ENCODE data around the gene AHRR. TPM values are rescaled to one million over a fixed set of nuclear protein-coding genes. Genes with fewer than 3 reads are reported as not detected.
A peak's percentile ranks its signal among the peaks of the same experiment; 100 is the strongest.

AHRR gene
- total RNA-seq, 1 experiment from 2014 or later, result 2.2 TPM

- H2BK5ac ChIP-seq (ENCODE audit: insufficient read length, low read length), result no peak overlapping the region
- Mint-ChIP-seq H3K27ac (peak overlapping the region in 1 of 3 experiments; percentile 80; a peak in 2 of 7 replicates), H3K4me1 (peaks cover 17 to 29% of the 10 kb centered on the region in 2 experiments), H3K36me3 (ENCODE audit: insufficient read depth in 1 of 3, low read depth in 3 of 3) (no peaks in the 10 kb centered on the region), H3K4me3 (no peak overlapping the region), H3K27me3 (ENCODE audit: low read depth) (peaks cover 5% of the 10 kb centered on the region), H3K9me3 (no peaks in the 10 kb centered on the region)
- no peaks in the 10 kb centered on the region for H3K9me3 ChIP-seq (ENCODE audit: control insufficient read depth, low read depth, low read length)
- peaks cover 4% of the 10 kb centered on the region for H4K20me1 ChIP-seq (ENCODE audit: control insufficient read depth, insufficient read depth, insufficient read length)
- no peak for DNase-seq
- H3K4me2 ChIP-seq (ENCODE audit: insufficient read depth, insufficient read length, low read length), result no peak overlapping the region
- no peak overlapping the region for H3K27ac ChIP-seq (ENCODE audit: insufficient read length, low read depth, low read length)
- H2BK20ac ChIP-seq (ENCODE audit: low read depth, low read length, poor library complexity, severe bottlenecking), result no peak overlapping the region
- H3K18ac ChIP-seq (ENCODE audit: insufficient read length, low read depth, low read length), result no peak overlapping the region
- no peak overlapping the region for H3K4ac ChIP-seq (ENCODE audit: low read depth, low read length)
- no peak overlapping the region for H4K5ac ChIP-seq (ENCODE audit: insufficient read length, low read depth, low read length)
- no peak overlapping the region for H2BK120ac ChIP-seq (ENCODE audit: low read depth, low read length, poor library complexity, severe bottlenecking)
- H3T11ph ChIP-seq (ENCODE audit: low read length), result no peak overlapping the region
- H3K56ac ChIP-seq (ENCODE audit: insufficient read length, low read depth, low read length), result no peak overlapping the region
- H3K14ac ChIP-seq (ENCODE audit: insufficient read depth, low read length), result no peak overlapping the region; the same call in 1 of the 2 replicates
- no peak overlapping the region for H4K91ac ChIP-seq (ENCODE audit: insufficient read length, low read depth, low read length)
- H3K79me1 ChIP-seq (ENCODE audit: insufficient read depth, low read depth, low read length, poor library complexity, severe bottlenecking), result no peaks in the 10 kb centered on the region
- no peaks in the 10 kb centered on the region for H3K27me3 ChIP-seq (ENCODE audit: insufficient read depth, low read length)
- no peaks in the 10 kb centered on the region for H3K79me2 ChIP-seq (ENCODE audit: insufficient read depth, low read length)
- H3K4me1 ChIP-seq (ENCODE audit: insufficient read depth, low read length), result no peaks in the 10 kb centered on the region; the same call in 1 of the 2 replicates
- H3K23ac ChIP-seq (ENCODE audit: insufficient read length, low read depth, low read length), result no peak overlapping the region
- no peak overlapping the region for H4K8ac ChIP-seq (replicated peaks; ENCODE audit: insufficient read length, low read depth, low read length)
- H2BK15ac ChIP-seq (ENCODE audit: low read depth, low read length), result no peak overlapping the region
- H3K23me2 ChIP-seq (ENCODE audit: insufficient read length, low read depth, low read length, poor library complexity, severe bottlenecking), result no peaks in the 10 kb centered on the region
- no peak overlapping the region for H2AK5ac ChIP-seq (ENCODE audit: insufficient read length, low read length)
- H2AFZ ChIP-seq (ENCODE audit: low read length), result no peak overlapping the region
- no peak overlapping the region for H2BK12ac ChIP-seq (ENCODE audit: insufficient read length, low read depth, low read length)
- WGBS (ENCODE audit: extremely low coverage, insufficient read length, low lambda C conversion rate), result no CpG with 5 or more reads among the region's 14 CpGs
- H3K9ac ChIP-seq (ENCODE audit: extremely low read depth, insufficient read length, low read length), result no peak overlapping the region
- TF ChIP-seq CTCF (conservative IDR thresholded peaks at IDR 0.05), result no peak
These were observed 95.1 kb downstream of the AHRR start for GRCh38 chr5:416636-416960.
